ENCODE results near the gene RLIM.

GRCh38 chrX:74602142-74602541, 12.3 kb downstream of the RLIM start:
- TF ChIP-seq CTCF (IDR thresholded peaks at IDR 0.05 in 4 of 5, conservative IDR thresholded peaks at IDR 0.05 in 1 of 5) (no peak), POLR2A (IDR thresholded peaks at IDR 0.05) (no peak)
